CD4-positive, alpha-beta T cell treated with Interleukin-1 beta for 1 hour (primary cell): Measurements from ENCODE around the gene MRNIP.
"Not testable (repeated sequence)": the region's sequence is repeated elsewhere in the genome, so short reads cannot be mapped to it uniquely, and the experiment has no call there.

Source experiments
- DNase-seq, 2 donors: peaks; one replicate each; pipeline ENCODE4 v3.0.0-alpha.2; 2020 to 2022

The MRNIP gene

DNA sequence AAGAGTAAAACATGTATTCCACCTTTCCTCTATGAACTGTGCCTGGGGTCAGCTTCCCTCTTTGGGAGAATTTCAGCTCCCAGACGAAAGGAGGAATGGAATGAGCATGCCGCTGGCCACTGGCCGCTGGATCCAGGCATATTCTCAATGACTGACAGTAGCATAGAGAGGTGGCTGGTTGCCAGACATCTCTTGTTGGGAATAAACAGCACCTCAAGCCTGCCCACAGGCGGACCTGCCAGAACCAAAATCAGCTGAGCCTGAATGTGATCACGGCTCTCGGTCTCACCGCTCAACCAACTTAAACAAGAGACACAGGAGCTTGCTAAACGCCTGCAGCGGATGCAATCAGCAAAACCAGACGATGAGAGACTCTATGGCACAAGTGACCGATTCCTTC lies 28.5 kb upstream of the MRNIP start:
- DNase-seq, result no peak

DNA sequence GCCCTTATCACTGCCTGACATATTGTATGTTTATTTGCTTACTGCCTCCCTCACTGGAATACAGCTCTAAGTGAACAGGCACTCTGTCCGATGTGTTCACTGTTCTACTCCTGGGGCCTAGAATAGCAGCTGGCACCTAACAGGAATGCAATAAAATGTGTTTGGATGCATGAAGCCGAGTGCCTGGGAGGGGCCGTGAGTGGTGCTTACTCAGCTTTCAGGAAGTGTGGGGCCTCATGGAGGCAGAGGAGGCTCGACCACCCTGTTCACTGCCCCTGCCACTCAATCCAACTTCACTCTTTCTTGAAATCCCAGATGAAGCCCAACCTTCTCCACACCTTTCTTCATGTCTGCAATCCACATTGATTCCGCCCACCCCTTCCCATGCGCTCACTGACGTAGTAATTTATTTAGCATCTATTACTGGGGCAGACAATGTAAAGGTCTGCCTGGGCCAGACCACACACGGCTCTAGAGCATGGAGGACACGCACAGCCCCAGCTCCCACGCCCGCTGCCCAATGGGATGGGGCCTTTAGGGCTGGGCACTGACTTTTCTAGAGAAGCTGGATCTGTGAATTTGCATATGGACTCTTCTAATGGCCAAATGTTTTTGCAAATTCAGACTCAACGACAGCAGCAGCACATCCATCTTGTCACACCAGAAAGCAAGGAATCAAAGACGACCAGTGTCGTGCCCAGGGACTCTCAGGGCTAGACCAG lies 27.7 kb upstream of the MRNIP start:
- no peak for DNase-seq

DNA sequence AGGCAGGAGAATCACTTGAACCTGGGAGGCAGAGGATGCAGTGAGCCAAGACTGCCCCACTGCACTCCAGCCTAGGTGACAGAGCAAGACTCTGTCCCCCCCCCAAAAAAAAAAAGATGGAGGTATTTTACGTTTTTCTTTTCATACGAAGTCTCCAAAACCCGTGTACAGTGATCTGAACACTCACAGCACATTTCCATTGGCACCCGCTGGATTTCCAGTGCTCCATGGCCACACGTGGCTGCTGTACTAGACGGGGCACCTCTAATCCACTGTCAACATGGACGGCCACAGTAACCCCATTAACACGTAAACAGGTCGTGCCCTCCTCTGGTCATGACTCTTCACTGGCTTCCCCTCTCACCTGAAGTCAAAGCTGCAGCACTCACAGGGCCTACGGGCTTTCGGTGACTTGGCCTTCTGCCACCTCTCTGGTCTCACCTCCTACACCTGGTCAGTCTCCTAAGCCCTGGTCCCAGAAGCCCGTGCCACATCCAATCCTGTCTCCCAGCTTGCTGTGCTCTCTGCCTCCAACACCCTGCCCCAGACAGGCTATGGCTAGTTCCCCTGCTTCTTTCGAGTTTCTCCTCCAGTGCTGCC lies 27.0 kb upstream of the MRNIP start:
- DNase-seq, result no peak

GRCh38 chr5:179883163-179883562 lies 24.5 kb upstream of the MRNIP start:
- DNase-seq, result no peak

GRCh38 chr5:179882338-179882737 lies 23.7 kb upstream of the MRNIP start:
- DNase-seq, result no peak

DNA sequence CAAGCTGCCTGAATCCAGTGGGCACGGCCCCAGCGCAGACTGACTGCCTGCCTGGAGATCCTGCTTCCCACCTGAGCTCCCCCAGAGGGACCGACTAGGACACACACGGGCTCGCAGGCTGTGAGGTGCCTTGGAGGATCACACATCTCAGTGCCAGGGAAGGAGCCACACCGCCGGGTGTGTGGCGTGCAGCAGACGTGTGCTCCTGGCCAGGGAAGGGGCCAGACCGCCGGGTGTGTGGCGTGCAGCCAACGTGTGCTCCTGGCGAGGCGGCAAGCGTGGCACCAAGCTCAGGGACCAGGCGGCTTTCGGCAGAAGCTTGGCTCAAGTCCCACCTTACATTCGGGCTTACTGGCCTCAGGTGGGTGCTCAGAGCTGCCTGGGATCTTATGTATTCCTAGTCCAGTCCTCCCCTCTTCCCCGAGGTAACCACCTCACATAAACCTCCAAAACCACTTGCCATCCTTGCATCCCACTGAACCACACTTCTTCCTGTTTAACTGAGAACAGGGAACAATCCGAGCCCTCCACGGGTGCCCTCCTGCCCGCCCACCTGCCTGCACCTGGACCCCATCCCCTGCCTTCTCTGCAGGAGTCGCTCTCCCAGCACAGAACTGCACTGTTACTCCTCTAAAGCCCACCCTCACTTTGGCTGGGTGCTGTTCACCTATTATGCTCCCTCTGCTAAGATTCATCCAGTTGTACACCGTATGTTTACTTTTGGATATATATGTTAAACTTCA lies 22.4 kb upstream of the MRNIP start:
- no peak for DNase-seq

GRCh38 chr5:179880066-179880650 lies 21.5 kb upstream of the MRNIP start:
- no peak for DNase-seq

- DNase-seq, result no peak
Observed at GRCh38 chr5:179879690-179880010, 21.0 kb upstream of the MRNIP start.

DNA sequence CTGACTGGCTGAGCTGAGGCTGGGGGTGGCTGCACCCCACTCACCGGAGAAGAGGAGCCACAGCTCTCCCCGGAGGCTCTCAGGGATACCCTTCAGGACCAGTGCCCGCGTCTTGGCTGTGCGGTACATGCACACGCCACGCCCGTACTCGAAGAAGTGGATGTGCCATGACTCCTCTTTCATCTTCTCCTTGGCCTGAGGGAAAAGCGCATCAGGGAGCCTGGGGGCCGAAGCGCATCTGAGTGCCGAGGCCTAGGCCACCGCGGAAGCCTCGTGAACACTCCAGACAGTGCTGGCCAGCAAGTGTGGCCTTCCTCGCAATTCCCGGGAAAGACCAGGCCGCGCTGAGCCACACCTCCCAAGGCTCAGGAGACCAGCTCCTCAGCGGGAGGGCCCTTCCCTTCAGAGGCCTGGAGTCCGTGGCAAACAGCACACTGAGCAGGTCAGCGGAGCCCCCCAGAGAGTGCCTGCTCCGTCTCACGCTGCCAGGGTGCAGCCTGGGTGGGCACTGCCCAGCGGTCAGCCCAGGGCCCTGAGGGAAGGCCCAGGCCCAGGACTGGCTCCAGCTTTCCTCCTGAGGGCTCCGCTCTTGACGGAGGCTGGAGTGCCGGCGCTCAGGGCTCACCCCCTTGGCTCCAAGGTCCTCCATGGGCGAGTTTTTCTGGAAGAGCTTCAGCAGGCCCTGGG lies 20.5 kb upstream of the MRNIP start:
- DNase-seq, result no peak

GRCh38 chr5:179878222-179879002 lies 19.8 kb upstream of the MRNIP start:
- no peak for DNase-seq

DNA sequence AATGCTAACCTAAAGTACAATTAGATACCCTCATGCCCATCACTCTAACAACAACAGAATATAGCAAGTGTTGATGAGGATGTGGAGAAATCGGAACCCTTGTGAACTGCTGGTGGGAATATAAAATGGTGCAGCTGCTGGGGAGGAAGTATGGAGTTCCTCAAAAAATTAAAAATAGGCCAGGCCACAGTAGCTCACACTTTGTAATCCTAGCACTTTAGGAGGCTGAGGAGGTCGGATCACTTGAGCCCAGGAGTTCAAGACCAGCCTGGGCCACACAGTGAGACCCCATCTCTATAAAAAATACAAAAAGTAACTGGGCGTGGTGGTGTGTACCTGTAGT lies 18.0 kb upstream of the MRNIP start:
- DNase-seq, result no peak

- DNase-seq, result no peak
Observed at GRCh38 chr5:179875741-179876609, 17.4 kb upstream of the MRNIP start.

GRCh38 chr5:179874536-179875292 lies 16.1 kb upstream of the MRNIP start:
- DNase-seq, result no peak

GRCh38 chr5:179874136-179874535 lies 15.5 kb upstream of the MRNIP start:
- no peak for DNase-seq

GRCh38 chr5:179873588-179874110 lies 15.0 kb upstream of the MRNIP start:
- DNase-seq, result no peak

- no peak for DNase-seq
Observed at GRCh38 chr5:179872828-179873575, 14.4 kb upstream of the MRNIP start.

DNA sequence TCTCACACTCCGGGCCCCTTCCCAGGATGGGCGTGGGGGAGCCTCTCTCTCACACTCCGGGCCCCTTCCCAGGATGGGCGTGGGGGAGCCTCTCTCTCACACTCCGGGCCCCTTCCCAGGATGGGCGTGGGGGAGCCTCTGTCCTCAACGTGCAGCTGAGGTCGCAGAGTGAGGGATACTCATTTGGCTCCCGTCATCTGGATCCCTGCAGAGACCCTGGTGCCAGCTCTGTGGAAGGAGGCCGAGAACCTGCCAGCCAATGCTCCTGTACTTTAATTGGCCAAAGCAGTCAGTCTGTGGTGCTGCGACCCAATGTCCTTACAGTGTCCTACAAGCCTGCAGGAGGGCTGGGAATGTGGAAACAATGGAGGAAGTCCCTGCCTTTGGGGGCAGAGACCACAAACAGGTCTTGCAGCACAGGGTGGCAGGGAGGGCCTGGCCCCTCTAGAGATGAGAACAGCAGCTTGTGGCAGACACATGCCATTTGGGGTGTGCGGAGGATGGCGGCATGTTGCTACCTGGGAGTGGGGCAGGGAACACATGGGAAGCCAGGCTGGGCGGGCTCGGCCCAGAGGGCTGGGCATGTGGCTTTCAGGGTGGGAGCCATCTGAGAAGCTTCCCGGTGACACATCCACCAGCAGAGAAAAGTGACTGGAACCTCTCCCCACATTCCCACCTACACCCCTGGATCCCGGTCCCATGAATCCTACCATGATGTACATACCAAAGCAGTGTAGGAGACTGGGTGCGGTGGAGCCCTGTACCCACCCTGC lies 13.6 kb upstream of the MRNIP start:
- DNase-seq, result no peak

DNA sequence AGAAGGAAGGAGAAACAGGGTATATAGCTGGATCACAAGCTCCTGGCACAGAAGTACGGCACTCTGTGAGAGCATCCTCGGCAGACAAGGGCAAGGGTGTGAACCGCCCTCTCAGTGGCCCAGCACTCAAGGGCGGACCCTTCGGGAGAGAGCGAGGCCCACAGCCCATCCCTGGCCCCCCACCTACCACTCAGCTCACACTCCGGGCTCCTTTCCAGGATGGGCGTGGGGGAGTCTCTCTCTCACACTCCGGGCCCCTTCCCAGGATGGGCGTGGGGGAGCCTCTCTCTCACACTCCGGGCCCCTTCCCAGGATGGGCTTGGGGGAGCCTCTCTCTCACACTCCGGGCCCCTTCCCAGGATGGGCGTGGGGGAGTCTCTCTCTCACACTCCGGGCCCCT lies 12.9 kb upstream of the MRNIP start:
- DNase-seq, result not testable (repeated sequence)

DNA sequence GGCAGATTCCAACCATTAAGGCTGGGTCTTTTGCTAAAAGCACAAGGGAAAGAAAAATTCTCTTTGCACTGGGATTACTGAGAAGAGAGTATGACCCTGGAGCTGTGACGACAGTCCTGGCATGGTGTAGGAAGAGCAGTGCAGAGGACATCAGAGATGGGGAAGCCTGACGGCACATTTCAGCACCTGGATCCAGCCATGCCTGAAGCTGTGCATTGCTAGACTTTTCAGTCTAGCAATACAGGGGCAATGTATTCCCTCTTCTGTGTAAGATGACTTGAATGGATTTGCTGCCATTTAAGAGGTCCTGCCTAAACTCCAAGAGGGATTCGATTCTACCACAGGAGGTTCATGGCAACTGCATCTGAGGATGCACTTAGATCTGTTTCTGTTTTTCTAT lies 12.3 kb upstream of the MRNIP start:
- DNase-seq, result no peak
